ENCODE data around the gene RPTOR. TPM values are rescaled to one million over a fixed set of nuclear protein-coding genes. Genes with fewer than 3 reads are reported as not detected.
"Not testable (repeated sequence)": the region's sequence is repeated elsewhere in the genome, so short reads cannot be mapped to it uniquely, and the experiment has no call there.

The RPTOR gene
- total RNA-seq, 1 donor from 2014 or later, result 65.9 TPM

- Mint-ChIP-seq H3K4me1 (no peaks in the 10 kb centered on the region), H3K9me3 (no peaks in the 10 kb centered on the region), H3K4me3 (no peak overlapping the region), H3K36me3 (ENCODE audit: low read depth) (no peaks in the 10 kb centered on the region), H3K27ac (no peak overlapping the region), H3K27me3 (peaks cover 22% of the 10 kb centered on the region)
- CTCF ChIA-PET, result no interaction called here
- DNase-seq, result no peak
- no peak for TF ChIP-seq CTCF (IDR thresholded peaks at IDR 0.05)
- intact Hi-C loops (cut with micrococcal nuclease), result no loop called here
- POLR2A ChIA-PET, result no interaction called here
- ATAC-seq (ENCODE audit: low read depth), result no peak
Observed at GRCh38 chr17:80529104-80529903, 15.3 kb upstream of the RPTOR start.

GRCh38 chr17:80529904-80530292 is 14.7 kb upstream of the RPTOR start:
- ChIA-PET POLR2A (no interaction called here), CTCF (no interaction called here)
- ATAC-seq (ENCODE audit: low read depth), result no peak
- Mint-ChIP-seq H3K4me1 (no peaks in the 10 kb centered on the region), H3K27ac (no peak overlapping the region), H3K27me3 (peaks cover 22% of the 10 kb centered on the region), H3K36me3 (ENCODE audit: low read depth) (no peaks in the 10 kb centered on the region), H3K4me3 (no peak overlapping the region), H3K9me3 (no peaks in the 10 kb centered on the region)
- intact Hi-C loops (cut with micrococcal nuclease), result no loop called here
- TF ChIP-seq CTCF (IDR thresholded peaks at IDR 0.05), result no peak
- DNase-seq, result no peak

GRCh38 chr17:80531400-80531799 is 13.2 kb upstream of the RPTOR start:
- intact Hi-C loops (cut with micrococcal nuclease), result no loop called here
- Mint-ChIP-seq H3K4me1 (no peaks in the 10 kb centered on the region), H3K4me3 (no peak overlapping the region), H3K27ac (no peak overlapping the region), H3K9me3 (no peaks in the 10 kb centered on the region), H3K36me3 (ENCODE audit: low read depth) (no peaks in the 10 kb centered on the region), H3K27me3 (peaks cover 14% of the 10 kb centered on the region)
- TF ChIP-seq CTCF (IDR thresholded peaks at IDR 0.05), result no peak
- no peak for DNase-seq
- CTCF ChIA-PET, result no interaction called here
- POLR2A ChIA-PET, result no interaction called here
- no peak for ATAC-seq (ENCODE audit: low read depth)

DNA sequence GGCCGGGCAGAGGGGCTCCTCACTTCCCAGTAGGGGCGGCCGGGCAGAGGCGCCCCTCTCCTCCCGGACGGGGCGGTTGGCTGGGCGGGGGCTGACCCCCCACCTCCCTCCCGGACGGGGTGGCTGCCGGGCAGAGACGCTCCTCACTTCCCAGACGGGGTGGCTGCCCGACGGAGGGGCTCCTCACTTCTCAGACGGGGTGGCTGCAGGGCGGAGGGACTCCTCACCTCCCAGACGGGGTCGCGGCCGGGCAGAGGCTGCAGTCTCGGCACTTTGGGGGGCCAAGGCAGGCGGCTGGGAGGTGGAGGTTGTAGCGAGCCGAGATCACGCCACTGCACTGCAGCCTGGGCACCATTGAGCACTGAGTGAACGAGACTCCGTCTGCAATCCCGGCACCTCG is 7.3 kb upstream of the RPTOR start:
- H3K27me3 Mint-ChIP-seq; ATAC-seq (ENCODE audit: low read depth); CTCF ChIA-PET; H3K4me1 Mint-ChIP-seq; H3K4me3 Mint-ChIP-seq; H3K36me3 Mint-ChIP-seq (ENCODE audit: low read depth); DNase-seq; POLR2A ChIA-PET; intact Hi-C loops (cut with micrococcal nuclease); H3K27ac Mint-ChIP-seq; H3K9me3 Mint-ChIP-seq: not testable (repeated sequence)

DNA sequence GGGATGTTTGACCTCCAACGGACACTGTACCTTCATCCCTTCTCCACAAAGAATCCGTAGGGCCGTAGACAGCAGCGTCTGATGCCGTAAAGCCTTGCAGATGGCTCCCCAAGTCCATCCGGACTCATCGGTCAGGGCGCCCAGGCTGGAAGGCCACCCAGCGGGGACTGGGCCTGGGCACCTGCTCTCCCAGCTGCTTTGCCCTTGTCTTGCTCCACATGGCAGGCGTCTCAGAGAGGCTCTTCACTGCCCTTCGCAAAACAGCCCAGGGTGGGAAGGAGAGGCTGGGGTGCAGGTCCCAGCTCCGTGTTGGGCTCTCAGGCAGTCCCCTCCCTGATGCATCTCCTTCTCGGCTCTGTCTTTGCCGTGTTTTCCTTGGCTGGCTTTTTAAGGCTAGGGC is 6.2 kb upstream of the RPTOR start:
- ChIA-PET POLR2A (no interaction called here), CTCF (no interaction called here)
- no peak for DNase-seq
- intact Hi-C loops (cut with micrococcal nuclease), result no loop called here
- no peak for ATAC-seq (ENCODE audit: low read depth)
- peaks cover 5% of the 10 kb centered on the region for H3K4me1 Mint-ChIP-seq
- no peak overlapping the region for H3K27ac Mint-ChIP-seq
- TF ChIP-seq CTCF (IDR thresholded peaks at IDR 0.05), result no peak
- H3K36me3 Mint-ChIP-seq (ENCODE audit: low read depth), result no peaks in the 10 kb centered on the region
- H3K4me3 Mint-ChIP-seq, result no peak overlapping the region
- H3K27me3 Mint-ChIP-seq, result peaks cover 9% of the 10 kb centered on the region
- H3K9me3 Mint-ChIP-seq, result no peaks in the 10 kb centered on the region
